Fibroblast of skin of scalp (primary cell): Measurements from ENCODE around the gene CD3D.

ENCODE experiments used
- DNase-seq: peaks from one replicate; pipeline ENCODE4 v3.0.0-alpha.2; 2013

CD3D gene

GRCh38 chr11:118295815-118296454 lies 46.6 kb downstream of the CD3D start:
- peak; percentile 13 for DNase-seq

- DNase-seq, result no peak
Observed at GRCh38 chr11:118295199-118295598, 47.3 kb downstream of the CD3D start.

GRCh38 chr11:118294053-118294452 lies 48.5 kb downstream of the CD3D start:
- no peak for DNase-seq

- peak; percentile 14 for DNase-seq
Observed at GRCh38 chr11:118291477-118292135, 50.9 kb downstream of the CD3D start.

- DNase-seq, result no peak
Observed at GRCh38 chr11:118290923-118291322, 51.6 kb downstream of the CD3D start.

- peak; percentile 48 for DNase-seq
Observed at GRCh38 chr11:118289401-118289800, 53.1 kb downstream of the CD3D start.
